ENCODE measurements around the gene AP1S1. TPM values are rescaled to one million over a fixed set of nuclear protein-coding genes. Genes with fewer than 3 reads are reported as not detected.
A peak's percentile ranks its signal among the peaks of the same experiment; 100 is the strongest.

Gene AP1S1
- total and polyA plus RNA-seq, 2 of the 13 experiments (the other 11 are each of a cell fraction or from before 2014, with no cell fraction given): 57.5 to 68.1 TPM

- TF ChIP-seq ZNF556 (CRISPR knock-in tag; IDR thresholded peaks at IDR 0.05; ENCODE audit: borderline replicate concordance) (peak; percentile 70; the same call in 1 of the 2 replicates), TFAP4 (IDR thresholded peaks at IDR 0.05; ENCODE audit: borderline replicate concordance, low read depth) (peak; percentile 35; the same call in 1 of the 2 replicates), ZNF691 (CRISPR knock-in tag; IDR thresholded peaks at IDR 0.05; ENCODE audit: borderline replicate concordance, low read depth) (peak; percentile 68; the same call in 1 of the 2 replicates), YEATS2 (CRISPR knock-in tag; IDR thresholded peaks at IDR 0.05; ENCODE audit: borderline replicate concordance) (no peak), XBP1 (CRISPR knock-in tag; IDR thresholded peaks at IDR 0.05) (no peak), ZNF446 (CRISPR knock-in tag; IDR thresholded peaks at IDR 0.05) (no peak), NR2C2 (CRISPR knock-in tag; IDR thresholded peaks at IDR 0.05; ENCODE audit: borderline replicate concordance) (peak; percentile 86), FOXK1 (CRISPR knock-in tag; IDR thresholded peaks at IDR 0.05; ENCODE audit: borderline replicate concordance, low read depth) (no peak), MBNL3 (CRISPR knock-in tag; conservative IDR thresholded peaks at IDR 0.05) (no peak), DMAP1 (CRISPR knock-in tag; IDR thresholded peaks at IDR 0.05) (no peak; the same call in 1 of the 2 replicates), CEBPB (IDR thresholded peaks at IDR 0.05; ENCODE audit: borderline replicate concordance, low read depth, low read length) (peak; percentile 50; the same call in 1 of the 2 replicates)
- TF ChIP-seq, protein P1, sequence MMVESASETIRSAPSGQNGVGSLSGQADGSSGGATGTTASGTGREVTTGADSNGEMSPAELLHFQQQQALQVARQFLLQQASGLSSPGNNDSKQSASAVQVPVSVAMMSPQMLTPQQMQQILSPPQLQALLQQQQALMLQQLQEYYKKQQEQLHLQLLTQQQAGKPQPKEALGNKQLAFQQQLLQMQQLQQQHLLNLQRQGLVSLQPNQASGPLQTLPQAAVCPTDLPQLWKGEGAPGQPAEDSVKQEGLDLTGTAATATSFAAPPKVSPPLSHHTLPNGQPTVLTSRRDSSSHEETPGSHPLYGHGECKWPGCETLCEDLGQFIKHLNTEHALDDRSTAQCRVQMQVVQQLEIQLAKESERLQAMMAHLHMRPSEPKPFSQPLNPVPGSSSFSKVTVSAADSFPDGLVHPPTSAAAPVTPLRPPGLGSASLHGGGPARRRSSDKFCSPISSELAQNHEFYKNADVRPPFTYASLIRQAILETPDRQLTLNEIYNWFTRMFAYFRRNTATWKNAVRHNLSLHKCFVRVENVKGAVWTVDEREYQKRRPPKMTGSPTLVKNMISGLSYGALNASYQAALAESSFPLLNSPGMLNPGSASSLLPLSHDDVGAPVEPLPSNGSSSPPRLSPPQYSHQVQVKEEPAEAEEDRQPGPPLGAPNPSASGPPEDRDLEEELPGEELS (CRISPR knock-in tag; IDR thresholded peaks at IDR 0.05): peak; percentile 59
- TF ChIP-seq, protein P2, sequence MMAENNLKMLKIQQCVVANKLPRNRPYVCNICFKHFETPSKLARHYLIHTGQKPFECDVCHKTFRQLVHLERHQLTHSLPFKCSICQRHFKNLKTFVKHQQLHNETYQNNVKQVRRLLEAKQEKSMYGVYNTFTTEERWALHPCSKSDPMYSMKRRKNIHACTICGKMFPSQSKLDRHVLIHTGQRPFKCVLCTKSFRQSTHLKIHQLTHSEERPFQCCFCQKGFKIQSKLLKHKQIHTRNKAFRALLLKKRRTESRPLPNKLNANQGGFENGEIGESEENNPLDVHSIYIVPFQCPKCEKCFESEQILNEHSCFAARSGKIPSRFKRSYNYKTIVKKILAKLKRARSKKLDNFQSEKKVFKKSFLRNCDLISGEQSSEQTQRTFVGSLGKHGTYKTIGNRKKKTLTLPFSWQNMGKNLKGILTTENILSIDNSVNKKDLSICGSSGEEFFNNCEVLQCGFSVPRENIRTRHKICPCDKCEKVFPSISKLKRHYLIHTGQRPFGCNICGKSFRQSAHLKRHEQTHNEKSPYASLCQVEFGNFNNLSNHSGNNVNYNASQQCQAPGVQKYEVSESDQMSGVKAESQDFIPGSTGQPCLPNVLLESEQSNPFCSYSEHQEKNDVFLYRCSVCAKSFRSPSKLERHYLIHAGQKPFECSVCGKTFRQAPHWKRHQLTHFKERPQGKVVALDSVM (CRISPR knock-in tag; IDR thresholded peaks at IDR 0.05): peak; percentile 45; the same call in 1 of the 2 replicates
- TF ChIP-seq, protein P3, sequence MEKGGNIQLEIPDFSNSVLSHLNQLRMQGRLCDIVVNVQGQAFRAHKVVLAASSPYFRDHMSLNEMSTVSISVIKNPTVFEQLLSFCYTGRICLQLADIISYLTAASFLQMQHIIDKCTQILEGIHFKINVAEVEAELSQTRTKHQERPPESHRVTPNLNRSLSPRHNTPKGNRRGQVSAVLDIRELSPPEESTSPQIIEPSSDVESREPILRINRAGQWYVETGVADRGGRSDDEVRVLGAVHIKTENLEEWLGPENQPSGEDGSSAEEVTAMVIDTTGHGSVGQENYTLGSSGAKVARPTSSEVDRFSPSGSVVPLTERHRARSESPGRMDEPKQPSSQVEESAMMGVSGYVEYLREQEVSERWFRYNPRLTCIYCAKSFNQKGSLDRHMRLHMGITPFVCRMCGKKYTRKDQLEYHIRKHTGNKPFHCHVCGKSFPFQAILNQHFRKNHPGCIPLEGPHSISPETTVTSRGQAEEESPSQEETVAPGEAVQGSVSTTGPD (CRISPR knock-in tag; IDR thresholded peaks at IDR 0.05): no peak
- TF ChIP-seq, protein P4, sequence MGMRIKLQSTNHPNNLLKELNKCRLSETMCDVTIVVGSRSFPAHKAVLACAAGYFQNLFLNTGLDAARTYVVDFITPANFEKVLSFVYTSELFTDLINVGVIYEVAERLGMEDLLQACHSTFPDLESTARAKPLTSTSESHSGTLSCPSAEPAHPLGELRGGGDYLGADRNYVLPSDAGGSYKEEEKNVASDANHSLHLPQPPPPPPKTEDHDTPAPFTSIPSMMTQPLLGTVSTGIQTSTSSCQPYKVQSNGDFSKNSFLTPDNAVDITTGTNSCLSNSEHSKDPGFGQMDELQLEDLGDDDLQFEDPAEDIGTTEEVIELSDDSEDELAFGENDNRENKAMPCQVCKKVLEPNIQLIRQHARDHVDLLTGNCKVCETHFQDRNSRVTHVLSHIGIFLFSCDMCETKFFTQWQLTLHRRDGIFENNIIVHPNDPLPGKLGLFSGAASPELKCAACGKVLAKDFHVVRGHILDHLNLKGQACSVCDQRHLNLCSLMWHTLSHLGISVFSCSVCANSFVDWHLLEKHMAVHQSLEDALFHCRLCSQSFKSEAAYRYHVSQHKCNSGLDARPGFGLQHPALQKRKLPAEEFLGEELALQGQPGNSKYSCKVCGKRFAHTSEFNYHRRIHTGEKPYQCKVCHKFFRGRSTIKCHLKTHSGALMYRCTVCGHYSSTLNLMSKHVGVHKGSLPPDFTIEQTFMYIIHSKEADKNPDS (CRISPR knock-in tag; IDR thresholded peaks at IDR 0.05): no peak
- TF ChIP-seq, protein P5, sequence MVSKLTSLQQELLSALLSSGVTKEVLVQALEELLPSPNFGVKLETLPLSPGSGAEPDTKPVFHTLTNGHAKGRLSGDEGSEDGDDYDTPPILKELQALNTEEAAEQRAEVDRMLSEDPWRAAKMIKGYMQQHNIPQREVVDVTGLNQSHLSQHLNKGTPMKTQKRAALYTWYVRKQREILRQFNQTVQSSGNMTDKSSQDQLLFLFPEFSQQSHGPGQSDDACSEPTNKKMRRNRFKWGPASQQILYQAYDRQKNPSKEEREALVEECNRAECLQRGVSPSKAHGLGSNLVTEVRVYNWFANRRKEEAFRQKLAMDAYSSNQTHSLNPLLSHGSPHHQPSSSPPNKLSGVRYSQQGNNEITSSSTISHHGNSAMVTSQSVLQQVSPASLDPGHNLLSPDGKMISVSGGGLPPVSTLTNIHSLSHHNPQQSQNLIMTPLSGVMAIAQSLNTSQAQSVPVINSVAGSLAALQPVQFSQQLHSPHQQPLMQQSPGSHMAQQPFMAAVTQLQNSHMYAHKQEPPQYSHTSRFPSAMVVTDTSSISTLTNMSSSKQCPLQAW (CRISPR knock-in tag; IDR thresholded peaks at IDR 0.05): no peak; the same call in 1 of the 2 replicates
Measured at GRCh38 chr7:101121991-101122932, 32.0 kb upstream of the AP1S1 start (continued).

Data from HepG2 (cell line).